ENCODE data around the gene TSNAXIP1. TPM values are rescaled to one million over a fixed set of nuclear protein-coding genes. Genes with fewer than 3 reads are reported as not detected.

The TSNAXIP1 gene
- total and polyA plus RNA-seq, 8 donors = 0.52 to 7.1 (median 6.2) TPM

DNA sequence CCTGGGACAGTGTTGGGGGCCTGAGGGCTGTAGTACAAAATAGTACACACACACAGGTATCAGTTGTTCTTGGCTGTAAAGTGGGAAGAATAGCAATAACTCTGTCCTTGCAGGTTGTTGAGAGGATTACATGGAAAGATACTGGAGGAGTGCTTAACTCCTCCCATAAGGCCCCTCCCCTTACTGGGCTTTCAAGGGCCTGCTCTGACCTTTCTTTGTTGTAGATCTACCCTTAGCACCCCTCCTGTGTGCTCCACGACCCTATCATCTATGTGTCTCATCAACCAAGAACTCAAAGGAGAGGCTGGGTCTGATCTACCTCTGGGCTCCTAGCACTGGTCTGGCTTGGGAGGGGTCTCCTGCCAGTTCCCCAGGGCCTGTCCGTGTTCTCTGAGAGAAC lies 57.9 kb downstream of the TSNAXIP1 start:
- H3K36me3 ChIP-seq = peaks cover 0 to 58% of the 10 kb centered on the region in 2 donors
- intact Hi-C loops (cut with DNase I) = no loop called here

DNA sequence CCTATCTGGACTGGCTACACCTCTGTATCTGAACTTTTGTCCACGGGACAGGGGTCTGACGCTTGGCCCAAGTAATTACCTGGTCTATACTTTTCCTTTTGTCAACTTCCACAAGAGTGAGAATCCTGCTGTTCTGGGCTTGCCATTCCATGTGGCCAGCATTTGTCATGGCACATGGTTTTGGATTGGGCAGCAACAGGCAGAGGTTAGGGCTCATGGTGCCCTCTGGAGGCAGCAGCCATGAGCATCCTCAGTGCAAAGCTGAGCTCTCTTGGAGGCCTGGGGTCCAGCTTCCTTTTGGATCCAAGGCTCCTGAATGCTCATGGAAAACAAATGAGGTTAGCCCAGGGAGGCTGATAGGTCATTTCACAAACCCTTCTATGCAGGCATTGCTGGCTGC lies 58.6 kb downstream of the TSNAXIP1 start:
- Histone ChIP-seq H3K27me3 (no peaks in the 10 kb centered on the region), H3K4me3 (no peak overlapping the region), H3K9me3 (no peaks in the 10 kb centered on the region), H3K36me3 (peaks cover 0 to 64% of the 10 kb centered on the region in 2 donors), H3K4me1 (peaks cover 0 to 19% of the 10 kb centered on the region in 2 donors), H3K27ac (no peak overlapping the region)
- TF ChIP-seq, protein P1, sequence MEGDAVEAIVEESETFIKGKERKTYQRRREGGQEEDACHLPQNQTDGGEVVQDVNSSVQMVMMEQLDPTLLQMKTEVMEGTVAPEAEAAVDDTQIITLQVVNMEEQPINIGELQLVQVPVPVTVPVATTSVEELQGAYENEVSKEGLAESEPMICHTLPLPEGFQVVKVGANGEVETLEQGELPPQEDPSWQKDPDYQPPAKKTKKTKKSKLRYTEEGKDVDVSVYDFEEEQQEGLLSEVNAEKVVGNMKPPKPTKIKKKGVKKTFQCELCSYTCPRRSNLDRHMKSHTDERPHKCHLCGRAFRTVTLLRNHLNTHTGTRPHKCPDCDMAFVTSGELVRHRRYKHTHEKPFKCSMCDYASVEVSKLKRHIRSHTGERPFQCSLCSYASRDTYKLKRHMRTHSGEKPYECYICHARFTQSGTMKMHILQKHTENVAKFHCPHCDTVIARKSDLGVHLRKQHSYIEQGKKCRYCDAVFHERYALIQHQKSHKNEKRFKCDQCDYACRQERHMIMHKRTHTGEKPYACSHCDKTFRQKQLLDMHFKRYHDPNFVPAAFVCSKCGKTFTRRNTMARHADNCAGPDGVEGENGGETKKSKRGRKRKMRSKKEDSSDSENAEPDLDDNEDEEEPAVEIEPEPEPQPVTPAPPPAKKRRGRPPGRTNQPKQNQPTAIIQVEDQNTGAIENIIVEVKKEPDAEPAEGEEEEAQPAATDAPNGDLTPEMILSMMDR (IDR thresholded peaks at IDR 0.05) = peak in 1 of 2 donors; percentile 24
- ATAC-seq (peak; percentile 62), DNase-seq (no peak)
- intact Hi-C loops (cut with DNase I) = no loop called here

More for the DNA sequence above, 57.9 kb downstream of the TSNAXIP1 start:
- Histone ChIP-seq H3K4me1 (peaks cover 0 to 22% of the 10 kb centered on the region in 2 donors), H3K27ac (no peak overlapping the region), H3K9me3 (no peaks in the 10 kb centered on the region), H3K4me3 (no peak overlapping the region), H3K27me3 (no peaks in the 10 kb centered on the region)
- TF ChIP-seq, protein P1 (IDR thresholded peaks at IDR 0.05) = no peak
- DNase-seq (no peak), ATAC-seq (no peak)

DNA sequence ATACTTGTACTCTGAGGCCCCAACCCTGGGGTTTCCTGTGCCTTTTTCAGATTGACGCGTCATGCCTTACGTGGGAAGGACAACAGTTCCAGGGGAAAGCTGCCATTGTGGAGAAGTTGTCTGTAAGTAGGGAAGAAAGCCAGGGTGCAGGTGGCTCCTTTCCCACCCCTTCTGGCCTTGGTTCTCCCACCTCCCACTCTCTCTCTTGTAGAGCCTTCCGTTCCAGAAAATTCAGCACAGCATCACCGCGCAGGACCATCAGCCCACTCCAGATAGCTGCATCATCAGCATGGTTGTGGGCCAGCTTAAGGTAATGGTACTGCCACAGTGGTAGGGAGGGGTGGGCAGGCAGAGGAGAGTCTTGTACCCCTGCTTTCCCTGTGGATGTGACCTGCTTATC lies 61.6 kb downstream of the TSNAXIP1 start:
- TF ChIP-seq, protein P1 (IDR thresholded peaks at IDR 0.05) = no peak
- Histone ChIP-seq H3K27me3 (no peaks in the 10 kb centered on the region), H3K4me1 (peaks cover 0 to 20% of the 10 kb centered on the region in 2 donors), H3K9me3 (no peaks in the 10 kb centered on the region), H3K36me3 (peaks cover 0 to 70% of the 10 kb centered on the region in 2 donors), H3K27ac (no peak overlapping the region), H3K4me3 (no peak overlapping the region)
- DNase-seq (no peak), ATAC-seq (no peak)
- intact Hi-C loops (cut with DNase I) = no loop called here

DNA sequence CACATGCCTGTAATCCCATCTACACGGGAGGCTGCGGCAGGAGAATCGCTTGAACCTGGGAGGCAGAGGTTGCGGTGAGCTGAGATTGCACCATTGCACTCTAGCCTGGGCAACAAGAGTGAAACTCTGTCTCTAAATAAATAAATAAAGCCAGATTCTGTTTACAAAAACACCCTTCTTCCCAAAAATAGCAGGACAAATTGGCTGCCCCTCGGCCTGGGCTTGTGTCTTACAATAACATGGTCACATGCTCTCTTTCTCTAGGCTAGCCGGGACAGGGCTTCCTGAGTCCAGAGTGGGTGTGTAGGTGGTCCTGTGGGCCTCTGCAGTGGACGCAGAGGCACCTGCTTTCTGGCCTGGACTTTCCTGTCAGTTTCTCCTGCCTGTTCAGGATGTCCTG lies 63.0 kb downstream of the TSNAXIP1 start:
- Histone ChIP-seq H3K4me1 (peaks cover 0 to 26% of the 10 kb centered on the region in 2 donors), H3K27ac (no peak overlapping the region), H3K4me3 (no peak overlapping the region), H3K9me3 (no peaks in the 10 kb centered on the region), H3K27me3 (no peaks in the 10 kb centered on the region), H3K36me3 (peaks cover 0 to 70% of the 10 kb centered on the region in 2 donors)
- intact Hi-C loops (cut with DNase I) = no loop called here
- TF ChIP-seq, protein P1 (IDR thresholded peaks at IDR 0.05) = no peak
- ATAC-seq (no peak), DNase-seq (peak in 1 of 4 donors; percentile 25)

DNA sequence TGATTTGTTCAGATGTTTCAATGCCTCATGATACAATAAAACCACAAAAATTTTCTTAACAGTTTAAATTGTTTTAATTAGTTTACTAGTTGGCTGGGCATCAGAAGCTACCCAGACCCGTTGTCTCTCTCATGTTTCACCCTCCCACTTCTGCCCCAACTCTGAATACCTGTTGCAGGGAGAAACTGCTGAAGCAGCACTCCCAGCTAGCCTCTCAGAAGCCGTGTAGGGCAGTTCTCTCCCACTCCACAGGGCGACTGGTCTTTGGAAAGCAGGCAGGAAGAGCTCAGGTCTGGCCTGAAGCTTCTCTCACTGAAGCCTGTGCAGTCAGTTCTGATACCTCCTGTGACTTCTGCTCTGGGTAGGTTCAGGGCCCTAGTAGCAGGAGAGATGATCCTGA lies 64.6 kb downstream of the TSNAXIP1 start:
- TF ChIP-seq, protein P1 (IDR thresholded peaks at IDR 0.05) = no peak
- DNase-seq (no peak), ATAC-seq (no peak)
- no peak overlapping the region for H3K4me3 ChIP-seq
- intact Hi-C loops (cut with DNase I) = no loop called here
- peaks cover 0 to 39% of the 10 kb centered on the region in 2 donors for H3K4me1 ChIP-seq
- H3K27me3 ChIP-seq = no peaks in the 10 kb centered on the region
- peak overlapping the region in 1 of 2 donors; percentile 86 for H3K27ac ChIP-seq
- H3K36me3 ChIP-seq = peaks cover 0 to 59% of the 10 kb centered on the region in 2 donors
- no peaks in the 10 kb centered on the region for H3K9me3 ChIP-seq

Data from left lung (tissue), 10 donors.